HG02943 (cell line): Measurements from ENCODE around the gene C16orf78.
A peak's percentile ranks its signal among the peaks of the same experiment; 100 is the strongest.

ENCODE experiments used
- ATAC-seq: cut with Tn5 transposase; IDR thresholded peaks from one replicate; pipeline ENCODE4 v1.9.1; 2021; ENCODE audit warnings: mild to moderate bottlenecking, low read depth, moderate library complexity; ENCODE audit not compliant: unreplicated experiment

Gene C16orf78

GRCh38 chr16:49378238-49378637, 4.6 kb downstream of the C16orf78 start:
- no peak for ATAC-seq

GRCh38 chr16:49378816-49379215, 5.2 kb downstream of the C16orf78 start:
- ATAC-seq: no peak

GRCh38 chr16:49382916-49383315, 9.3 kb downstream of the C16orf78 start:
- no peak for ATAC-seq

GRCh38 chr16:49395021-49395420, 21.4 kb downstream of the C16orf78 start:
- ATAC-seq: no peak

GRCh38 chr16:49396206-49396720, 22.7 kb downstream of the C16orf78 start:
- ATAC-seq: no peak

GRCh38 chr16:49398761-49399160, 25.2 kb downstream of the C16orf78 start:
- no peak for ATAC-seq

GRCh38 chr16:49399594-49400364, 26.2 kb downstream of the C16orf78 start:
- peak; percentile 98 for ATAC-seq

GRCh38 chr16:49400611-49401010, 27.0 kb downstream of the C16orf78 start:
- no peak for ATAC-seq

- ATAC-seq: no peak
Observed at GRCh38 chr16:49405123-49405522, 31.5 kb downstream of the C16orf78 start.

- ATAC-seq: no peak
Observed at GRCh38 chr16:49405530-49405929, 31.9 kb downstream of the C16orf78 start.

GRCh38 chr16:49407873-49408550, 34.4 kb downstream of the C16orf78 start:
- peak; percentile 90 for ATAC-seq

GRCh38 chr16:49409121-49409520, 35.5 kb downstream of the C16orf78 start:
- no peak for ATAC-seq

- no peak for ATAC-seq
Observed at GRCh38 chr16:49410226-49410625, 36.6 kb downstream of the C16orf78 start.

GRCh38 chr16:49411121-49411970, 37.7 kb downstream of the C16orf78 start:
- ATAC-seq: no peak

- ATAC-seq: no peak
Observed at GRCh38 chr16:49414671-49415070, 41.1 kb downstream of the C16orf78 start.

- ATAC-seq: no peak
Observed at GRCh38 chr16:49415083-49415482, 41.5 kb downstream of the C16orf78 start.

GRCh38 chr16:49416001-49416675, 42.5 kb downstream of the C16orf78 start:
- no peak for ATAC-seq

GRCh38 chr16:49417354-49417753, 43.8 kb downstream of the C16orf78 start:
- ATAC-seq: no peak

GRCh38 chr16:49419006-49419405, 45.4 kb downstream of the C16orf78 start:
- no peak for ATAC-seq

- ATAC-seq: no peak
Observed at GRCh38 chr16:49419862-49420261, 46.3 kb downstream of the C16orf78 start.
